Upper lobe of left lung (tissue), 6 donors: ENCODE results near the gene CENPX. TPM values are rescaled to one million over a fixed set of nuclear protein-coding genes. Genes with fewer than 3 reads are reported as not detected.

ENCODE experiments used
- ATAC-seq, 2 donors: fragments of 200-7000 bp; cut with Tn5 transposase; one replicate each; pipeline ENCODE4 v1.9.1; 2022; ENCODE audit warnings: mild to moderate bottlenecking in 2 of 2, moderate library complexity in 2 of 2; ENCODE audit not compliant: low FRiP score in 2 of 2
- DNase-seq, 2 donors: peaks; one replicate each; pipeline ENCODE4 v3.0.0-alpha.2; 2019 to 2020
- H3K27ac ChIP-seq, 4 donors: fragments of 200-600 bp; sonication (generic); one replicate each; pipeline ENCODE4 v1.5.1; 2016 to 2019
- H3K27me3 ChIP-seq, 4 donors: fragments of 200-600 bp; sonication (generic); one replicate each; pipeline ENCODE4 v1.5.1; 2017 to 2019
- H3K36me3 ChIP-seq, 4 donors: fragments of 200-600 bp; sonication (generic); one replicate each; pipeline ENCODE4 v1.5.1; 2016 to 2019
- H3K4me1 ChIP-seq, 4 donors: fragments of 200-600 bp; sonication (generic); one replicate each; pipeline ENCODE4 v1.5.1; 2018 to 2019
- H3K4me3 ChIP-seq, 4 donors: fragments of 200-600 bp; sonication (generic); one replicate each; pipeline ENCODE4 v1.5.1; 2017 to 2019; ENCODE audit warnings: mild to moderate bottlenecking in 2 of 4, moderate library complexity in 1 of 4
- H3K9me3 ChIP-seq, 4 donors: fragments of 200-600 bp; sonication (generic); one replicate each; pipeline ENCODE4 v1.5.1; 2018 to 2019
- EP300 ChIP-seq, 4 donors: sonication (generic); formaldehyde crosslinking; IDR thresholded peaks; one replicate each; pipeline ENCODE4 v1.5.1; 2017; ENCODE audit warnings: antibody characterized with exemption in 4 of 4, control low read depth in 2 of 4
- POLR2A ChIP-seq, 4 donors: fragments of 450-650 bp; IDR thresholded peaks; one replicate each; pipeline ENCODE4 v1.5.1; 2016 to 2017; ENCODE audit warnings: antibody characterized with exemption in 4 of 4, mild to moderate bottlenecking in 2 of 4
- POLR2AphosphoS5 ChIP-seq, 2 donors: sonication (generic); formaldehyde crosslinking; IDR thresholded peaks; one replicate each; pipeline ENCODE4 v1.5.1; 2017; ENCODE audit warnings: antibody characterized with exemption in 2 of 2
- WGBS, 2 donors: methylation state at CpG; one replicate each; pipeline ENCODE4 v1.1.5; 2017 to 2018; 5-methylcytosine and 5-hydroxymethylcytosine counted together
- total RNA-seq, 6 donors: library from RNA; depleted of rRNA in 4 of 6; stranded (reverse); fragments of >200 nt in 4 of 6; gene quantifications; one replicate each; pipeline versions ENCODE4 v1.1.0 to v1.2.1, GENCODE V29; 2016 to 2021
- TF ChIP-seq, protein P1 (sequence below), 6 experiments: fragments of 450-650 bp in 4 of 6; fragments of 200-600 bp in 2 of 6; sonication (generic) in 2 of 6; IDR thresholded peaks; one replicate each; pipeline ENCODE4 v1.5.1; 2016 to 2019; ENCODE audit warnings: antibody characterized with exemption in 6 of 6
- donor health status: DM: no; HTN: no; CAD: no; lungs with moderate emphysema.
- donor health status: DM: no; HTN: yes; CAD: no; lungs with severe emphysema.

CENPX gene
- total RNA-seq, 6 donors from 2014 or later: 24.1 to 60.5 (median 47.8) TPM

DNA sequence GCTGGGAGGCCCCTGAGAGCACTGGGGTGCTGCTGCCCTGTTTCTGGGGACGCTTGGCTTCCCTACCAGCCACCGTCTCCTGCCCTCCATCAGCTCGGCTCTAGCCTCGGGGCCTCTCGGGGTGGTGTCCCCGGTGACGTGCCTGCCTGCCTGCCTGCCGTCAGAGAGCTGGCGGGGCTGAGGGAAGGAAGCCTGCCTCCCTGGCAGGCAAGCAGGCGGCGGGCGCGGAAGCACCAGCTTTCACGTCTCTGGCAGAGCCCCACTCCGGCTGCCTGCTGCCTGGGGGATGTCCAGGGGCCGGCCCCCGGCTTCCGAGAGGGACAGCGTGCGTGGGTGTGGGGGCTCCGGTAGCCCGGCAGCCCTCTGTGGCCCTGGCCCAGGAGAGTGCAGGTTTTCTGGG is 9.3 kb downstream of the CENPX start:
- Histone ChIP-seq H3K27ac (peak overlapping the region; percentile 75 to 91 (median 79)), H3K27me3 (no peaks in the 10 kb centered on the region), H3K36me3 (peaks cover 0 to 28% (median 7%) of the 10 kb centered on the region in 4 donors), H3K4me1 (peaks cover 0 to 45% (median 20%) of the 10 kb centered on the region in 4 donors), H3K9me3 (no peaks in the 10 kb centered on the region), H3K4me3 (peak overlapping the region in 2 of 4 donors; percentile 12 to 18)
- ATAC-seq (no peak), DNase-seq (peak in 1 of 2 donors; percentile 86)
- TF ChIP-seq POLR2A (IDR thresholded peaks at IDR 0.05) (no peak), POLR2AphosphoS5 (IDR thresholded peaks at IDR 0.05) (no peak), EP300 (IDR thresholded peaks at IDR 0.05) (no peak)
- TF ChIP-seq, protein P1, sequence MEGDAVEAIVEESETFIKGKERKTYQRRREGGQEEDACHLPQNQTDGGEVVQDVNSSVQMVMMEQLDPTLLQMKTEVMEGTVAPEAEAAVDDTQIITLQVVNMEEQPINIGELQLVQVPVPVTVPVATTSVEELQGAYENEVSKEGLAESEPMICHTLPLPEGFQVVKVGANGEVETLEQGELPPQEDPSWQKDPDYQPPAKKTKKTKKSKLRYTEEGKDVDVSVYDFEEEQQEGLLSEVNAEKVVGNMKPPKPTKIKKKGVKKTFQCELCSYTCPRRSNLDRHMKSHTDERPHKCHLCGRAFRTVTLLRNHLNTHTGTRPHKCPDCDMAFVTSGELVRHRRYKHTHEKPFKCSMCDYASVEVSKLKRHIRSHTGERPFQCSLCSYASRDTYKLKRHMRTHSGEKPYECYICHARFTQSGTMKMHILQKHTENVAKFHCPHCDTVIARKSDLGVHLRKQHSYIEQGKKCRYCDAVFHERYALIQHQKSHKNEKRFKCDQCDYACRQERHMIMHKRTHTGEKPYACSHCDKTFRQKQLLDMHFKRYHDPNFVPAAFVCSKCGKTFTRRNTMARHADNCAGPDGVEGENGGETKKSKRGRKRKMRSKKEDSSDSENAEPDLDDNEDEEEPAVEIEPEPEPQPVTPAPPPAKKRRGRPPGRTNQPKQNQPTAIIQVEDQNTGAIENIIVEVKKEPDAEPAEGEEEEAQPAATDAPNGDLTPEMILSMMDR (IDR thresholded peaks at IDR 0.05): no peak
- 56% methylated on average over 9 to 19 of the region's 22 CpGs for WGBS, 2 donors

DNA sequence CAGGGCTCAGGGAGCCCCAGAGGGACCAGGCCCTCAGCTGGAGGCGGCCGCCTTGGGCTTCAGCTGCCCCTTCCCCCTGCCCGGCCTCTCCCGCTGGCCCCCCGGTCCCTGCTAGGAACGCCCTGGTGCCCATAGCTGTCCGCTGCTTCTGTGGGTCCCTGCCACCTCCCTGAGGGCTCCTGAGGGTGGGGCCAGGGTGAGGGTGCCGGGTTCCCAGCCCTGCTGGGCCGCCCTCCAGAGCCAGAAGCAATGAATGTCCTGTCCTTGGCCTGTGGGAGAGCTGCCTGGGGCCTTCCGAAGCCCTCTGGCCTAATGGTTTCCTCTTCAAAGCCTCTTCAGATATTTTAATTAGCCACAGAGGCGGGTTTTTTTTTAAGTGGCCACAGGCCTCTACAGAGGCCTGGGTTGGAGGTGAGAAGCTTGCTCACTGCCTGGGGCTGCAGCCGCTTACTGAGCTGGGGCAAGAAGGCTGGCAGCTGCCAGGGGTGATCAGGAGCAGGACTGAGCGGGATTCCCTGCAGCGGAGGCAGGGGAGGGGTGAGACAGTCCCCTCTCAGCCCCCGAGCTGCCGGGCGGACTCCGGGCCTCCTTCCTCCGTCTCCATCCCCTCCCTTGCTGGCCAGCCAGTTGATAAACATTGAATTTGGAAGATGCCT is 9.9 kb downstream of the CENPX start:
- TF ChIP-seq, protein P1 (IDR thresholded peaks at IDR 0.05): no peak
- TF ChIP-seq POLR2AphosphoS5 (IDR thresholded peaks at IDR 0.05) (peak in 1 of 2 donors; percentile 28), POLR2A (IDR thresholded peaks at IDR 0.05) (peak in 2 of 4 donors; percentile 20 to 63), EP300 (IDR thresholded peaks at IDR 0.05) (no peak)
- Histone ChIP-seq H3K4me1 (peaks cover 0 to 40% (median 20%) of the 10 kb centered on the region in 4 donors), H3K4me3 (peak overlapping the region in 1 of 4 donors; percentile 12), H3K9me3 (no peaks in the 10 kb centered on the region), H3K27ac (peak overlapping the region; percentile 76 to 91 (median 80)), H3K36me3 (peaks cover 0 to 22% (median 7%) of the 10 kb centered on the region in 4 donors), H3K27me3 (no peaks in the 10 kb centered on the region)
- DNase-seq (peak; percentile 70 to 86), ATAC-seq (peak; percentile 28 to 65)
- WGBS, 2 donors: 52 to 77% methylated on average over 7 to 17 of the region's 19 CpGs

DNA sequence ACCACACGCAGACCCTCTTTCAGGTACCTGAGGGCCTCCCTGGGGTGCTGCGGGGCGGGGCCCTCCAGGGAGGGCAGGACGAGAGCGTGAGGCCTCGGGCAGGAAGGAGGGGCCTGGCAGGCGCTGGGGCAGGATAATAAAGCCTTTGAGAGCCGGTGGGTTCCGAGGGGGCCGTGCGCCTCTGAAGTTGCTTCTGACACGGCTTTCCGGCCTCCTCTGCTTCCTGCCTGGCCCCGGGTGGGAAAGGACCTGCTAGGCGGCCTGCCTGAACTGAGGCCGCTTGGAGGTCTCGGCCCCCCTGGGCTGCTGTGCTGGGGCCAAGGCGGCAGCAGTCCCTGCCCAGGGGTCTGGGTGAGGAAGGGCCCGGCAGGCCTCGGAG is 10.4 kb downstream of the CENPX start:
- ATAC-seq (no peak), DNase-seq (peak in 1 of 2 donors; percentile 81)
- peaks cover 0 to 17% (median 5%) of the 10 kb centered on the region in 4 donors for H3K36me3 ChIP-seq
- no peak overlapping the region for H3K4me3 ChIP-seq
- peak overlapping the region; percentile 76 to 91 (median 80) for H3K27ac ChIP-seq
- no peaks in the 10 kb centered on the region for H3K9me3 ChIP-seq
- TF ChIP-seq EP300 (IDR thresholded peaks at IDR 0.05) (no peak), POLR2AphosphoS5 (IDR thresholded peaks at IDR 0.05) (no peak), POLR2A (IDR thresholded peaks at IDR 0.05) (no peak)
- TF ChIP-seq, protein P1 (IDR thresholded peaks at IDR 0.05): no peak
- no peaks in the 10 kb centered on the region for H3K27me3 ChIP-seq
- peaks cover 0 to 36% (median 20%) of the 10 kb centered on the region in 4 donors for H3K4me1 ChIP-seq
- 54 to 69% methylated on average over 12 to 20 of the region's 20 CpGs for whole genome bisulfite sequencing, 2 donors

DNA sequence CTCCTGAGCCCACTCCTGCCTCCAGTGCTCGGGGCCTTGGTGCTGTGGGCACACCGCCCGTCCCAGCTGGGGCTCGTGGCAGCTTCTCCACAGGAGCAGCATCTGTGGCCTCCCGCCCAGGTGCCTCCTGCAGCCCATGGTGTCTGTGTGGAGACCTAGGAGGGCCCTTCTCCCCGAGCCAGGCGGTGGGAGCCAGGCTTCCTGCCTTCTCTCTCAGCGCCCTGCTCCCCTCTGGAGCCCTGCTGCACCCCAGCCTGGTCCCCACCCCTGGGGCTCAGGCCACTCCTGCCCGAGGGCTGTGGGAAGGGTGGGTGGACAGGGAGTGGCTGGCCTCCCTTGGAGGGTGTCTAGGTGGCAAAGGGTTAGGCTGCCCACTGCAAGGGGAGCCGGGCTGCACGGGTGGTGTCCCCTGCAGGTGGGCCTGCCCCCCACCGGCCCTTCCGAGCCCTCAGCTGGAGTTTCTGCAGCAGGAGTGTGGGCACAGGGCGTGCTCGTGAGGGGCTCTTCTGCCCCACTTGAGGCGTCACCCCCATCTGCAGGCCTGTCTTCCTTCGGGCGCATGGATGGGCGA is 11.0 kb downstream of the CENPX start:
- Histone ChIP-seq H3K4me3 (no peak overlapping the region), H3K4me1 (peaks cover 0 to 33% (median 19%) of the 10 kb centered on the region in 4 donors), H3K27me3 (no peaks in the 10 kb centered on the region), H3K27ac (peak overlapping the region; percentile 76 to 91 (median 80)), H3K36me3 (peaks cover 0 to 15% (median 5%) of the 10 kb centered on the region in 4 donors), H3K9me3 (no peaks in the 10 kb centered on the region)
- DNase-seq (peak in 1 of 2 donors; percentile 73), ATAC-seq (no peak)
- WGBS, 2 donors: 87 to 95% methylated on average over 3 to 19 of the region's 19 CpGs
- TF ChIP-seq EP300 (IDR thresholded peaks at IDR 0.05) (no peak), POLR2A (IDR thresholded peaks at IDR 0.05) (no peak), POLR2AphosphoS5 (IDR thresholded peaks at IDR 0.05) (no peak)
- TF ChIP-seq, protein P1 (IDR thresholded peaks at IDR 0.05): no peak
